SHP77 treated with DMSO at 0.1 percent for 48 hours (cell line): ENCODE results near the gene TMEM42.

Experiments used
- DNase-seq: peaks from one replicate; lab custom pipeline; 2025; lab: John Stamatoyannopoulos, UW

The TMEM42 gene

DNA sequence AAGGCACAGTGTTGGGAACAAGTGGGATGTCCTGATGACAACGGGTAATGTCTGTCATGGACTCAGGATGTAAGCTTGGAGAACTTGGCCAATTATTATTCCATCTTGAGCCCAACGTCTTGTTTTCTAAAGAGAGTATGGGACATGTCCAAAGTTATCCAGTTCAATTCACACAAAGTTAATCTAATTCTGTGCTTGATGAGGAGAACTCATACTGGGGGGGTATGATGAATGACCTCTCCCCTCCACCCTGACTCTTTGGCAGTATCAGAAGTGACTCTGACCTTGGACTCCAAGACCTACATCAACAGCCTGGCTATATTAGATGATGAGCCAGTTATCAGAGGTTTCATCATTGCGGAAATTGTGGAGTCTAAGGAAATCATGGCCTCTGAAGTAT, 49.0 kb downstream of the TMEM42 start:
- no peak for DNase-seq

DNA sequence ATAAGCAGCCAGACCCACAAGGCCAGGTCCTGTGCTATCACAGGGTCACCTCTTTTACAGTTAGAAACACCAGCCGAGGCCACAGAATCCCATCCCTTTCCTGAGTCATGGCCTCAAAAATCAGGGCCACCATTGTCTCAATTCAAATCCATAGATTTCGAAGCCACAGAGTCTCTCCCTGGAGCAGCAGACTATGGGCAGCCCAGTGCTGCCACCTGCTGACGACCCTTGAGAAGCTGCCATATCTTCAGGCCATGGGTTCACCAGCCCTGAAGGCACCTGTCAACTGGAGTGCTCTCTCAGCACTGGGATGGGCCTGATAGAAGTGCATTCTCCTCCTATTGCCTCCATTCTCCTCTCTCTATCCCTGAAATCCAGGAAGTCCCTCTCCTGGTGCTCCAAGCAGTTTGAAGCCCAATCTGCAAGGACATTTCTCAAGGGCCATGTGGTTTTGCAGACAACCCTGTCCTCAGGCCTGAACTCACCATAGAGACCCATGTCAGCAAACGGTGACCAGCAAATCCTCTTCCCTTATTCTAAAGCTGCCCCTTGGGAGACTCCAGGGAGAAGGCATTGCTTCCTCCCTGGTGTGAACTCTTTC, 52.3 kb downstream of the TMEM42 start:
- peak; percentile 22 for DNase-seq

DNA sequence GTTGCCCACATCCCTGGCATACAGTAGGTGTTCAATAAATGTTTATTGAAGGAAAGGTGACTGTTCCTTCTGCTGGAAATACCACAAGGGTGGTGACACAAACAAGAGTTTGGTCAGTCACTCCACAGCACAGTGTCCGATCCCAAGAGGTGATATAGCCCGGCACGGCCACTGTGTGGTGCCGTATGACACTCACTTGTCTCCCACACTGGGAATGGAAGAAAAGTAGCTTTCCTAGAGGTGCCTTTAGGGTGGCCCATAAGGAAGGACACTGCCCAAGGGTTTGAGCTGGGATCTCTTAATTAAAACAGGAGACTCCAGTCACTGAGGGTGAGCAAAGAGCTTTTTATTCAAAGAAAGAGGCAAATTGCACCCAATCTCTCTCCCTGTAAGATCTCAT, 53.2 kb downstream of the TMEM42 start:
- no peak for DNase-seq
